Measurements from ENCODE around the gene LRRFIP1. TPM values are rescaled to one million over a fixed set of nuclear protein-coding genes. Genes with fewer than 3 reads are reported as not detected.

LRRFIP1 gene
- polyA plus RNA-seq, 1 of the 3 experiments (the other 2 are of a cell fraction): 47.3 TPM

DNA sequence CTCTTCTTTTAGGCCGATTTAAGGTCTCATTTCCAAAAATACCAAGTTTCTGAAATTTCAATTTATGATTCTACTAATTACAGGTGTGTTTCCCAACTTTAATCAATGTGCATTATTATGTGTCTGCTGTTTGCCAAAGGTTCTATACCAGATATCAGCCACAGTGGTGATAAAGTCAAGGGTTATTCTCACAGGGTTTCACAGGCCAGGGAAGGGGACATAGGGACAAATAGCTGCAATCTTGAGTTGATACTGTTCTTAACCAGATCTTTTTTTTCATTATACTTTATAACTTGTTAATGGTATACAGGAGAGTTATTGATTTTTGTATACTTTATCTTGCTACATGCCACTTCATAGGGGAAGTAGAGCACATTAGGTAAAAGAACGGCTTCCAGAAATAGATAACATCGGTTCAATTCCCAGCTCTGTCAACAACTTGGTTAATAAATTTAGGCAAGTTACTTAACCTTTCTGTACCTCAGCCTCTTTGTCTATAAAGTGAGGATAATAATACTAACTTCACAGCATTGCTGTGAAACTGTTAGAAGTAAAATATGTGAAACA lies 200.1 kb downstream of the LRRFIP1 start:
- H3K4me1 ChIP-seq (ENCODE audit: control insufficient read depth in 1 of 2, insufficient read depth in 2 of 2, low read depth in 1 of 2, low read length in 1 of 2): no peaks in the 10 kb centered on the region; a peak in 1 of 4 replicates
- H3K27ac ChIP-seq (ENCODE audit: low read depth in 2 of 2, low read length in 1 of 2): no peak overlapping the region
- H3K9me3 ChIP-seq: no peaks in the 10 kb centered on the region
- no peak for DNase-seq
- 85% methylated on average over 3 of the region's 3 CpGs for WGBS (ENCODE audit: low lambda C conversion rate)
- H3K79me2 ChIP-seq (ENCODE audit: insufficient read depth): no peaks in the 10 kb centered on the region
- H3K27me3 ChIP-seq (ENCODE audit: insufficient read depth): no peaks in the 10 kb centered on the region
- ChIA-PET CTCF (interaction anchor here (0.6 to 1.9 kb wide), 6 partner anchors 9 to 436 kb away, joined by 3 to 5 read pairs (median 4); no protein-coding TSS in a partner anchor), POLR2A (no interaction called here)
- H3K36me3 ChIP-seq (replicated peaks in 1 of 2; ENCODE audit: control insufficient read depth in 1 of 2, insufficient read depth in 2 of 2, low read length in 1 of 2): no peaks in the 10 kb centered on the region
- TF ChIP-seq NRF1 (IDR thresholded peaks at IDR 0.05; ENCODE audit: low read depth, low read length) (no peak), TCF12 (IDR thresholded peaks at IDR 0.05) (no peak), TEAD4 (IDR thresholded peaks at IDR 0.05; ENCODE audit: borderline replicate concordance, insufficient read depth) (no peak), GATA2 (CRISPR knock-in tag; IDR thresholded peaks at IDR 0.05) (no peak), CHD2 (IDR thresholded peaks at IDR 0.05; ENCODE audit: low read length, partially characterized antibody) (no peak), SMC3 (IDR thresholded peaks at IDR 0.05; ENCODE audit: low read depth, low read length) (no peak), SIN3A (IDR thresholded peaks at IDR 0.05; ENCODE audit: borderline replicate concordance, low read depth, low read length) (no peak), MXI1 (IDR thresholded peaks at IDR 0.05; ENCODE audit: low read depth, low read length) (no peak)
- TF ChIP-seq, protein P1, sequence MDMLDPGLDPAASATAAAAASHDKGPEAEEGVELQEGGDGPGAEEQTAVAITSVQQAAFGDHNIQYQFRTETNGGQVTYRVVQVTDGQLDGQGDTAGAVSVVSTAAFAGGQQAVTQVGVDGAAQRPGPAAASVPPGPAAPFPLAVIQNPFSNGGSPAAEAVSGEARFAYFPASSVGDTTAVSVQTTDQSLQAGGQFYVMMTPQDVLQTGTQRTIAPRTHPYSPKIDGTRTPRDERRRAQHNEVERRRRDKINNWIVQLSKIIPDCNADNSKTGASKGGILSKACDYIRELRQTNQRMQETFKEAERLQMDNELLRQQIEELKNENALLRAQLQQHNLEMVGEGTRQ (IDR thresholded peaks at IDR 0.05; ENCODE audit: borderline replicate concordance, low read depth, low read length): no peak
- TF ChIP-seq, protein P2, sequence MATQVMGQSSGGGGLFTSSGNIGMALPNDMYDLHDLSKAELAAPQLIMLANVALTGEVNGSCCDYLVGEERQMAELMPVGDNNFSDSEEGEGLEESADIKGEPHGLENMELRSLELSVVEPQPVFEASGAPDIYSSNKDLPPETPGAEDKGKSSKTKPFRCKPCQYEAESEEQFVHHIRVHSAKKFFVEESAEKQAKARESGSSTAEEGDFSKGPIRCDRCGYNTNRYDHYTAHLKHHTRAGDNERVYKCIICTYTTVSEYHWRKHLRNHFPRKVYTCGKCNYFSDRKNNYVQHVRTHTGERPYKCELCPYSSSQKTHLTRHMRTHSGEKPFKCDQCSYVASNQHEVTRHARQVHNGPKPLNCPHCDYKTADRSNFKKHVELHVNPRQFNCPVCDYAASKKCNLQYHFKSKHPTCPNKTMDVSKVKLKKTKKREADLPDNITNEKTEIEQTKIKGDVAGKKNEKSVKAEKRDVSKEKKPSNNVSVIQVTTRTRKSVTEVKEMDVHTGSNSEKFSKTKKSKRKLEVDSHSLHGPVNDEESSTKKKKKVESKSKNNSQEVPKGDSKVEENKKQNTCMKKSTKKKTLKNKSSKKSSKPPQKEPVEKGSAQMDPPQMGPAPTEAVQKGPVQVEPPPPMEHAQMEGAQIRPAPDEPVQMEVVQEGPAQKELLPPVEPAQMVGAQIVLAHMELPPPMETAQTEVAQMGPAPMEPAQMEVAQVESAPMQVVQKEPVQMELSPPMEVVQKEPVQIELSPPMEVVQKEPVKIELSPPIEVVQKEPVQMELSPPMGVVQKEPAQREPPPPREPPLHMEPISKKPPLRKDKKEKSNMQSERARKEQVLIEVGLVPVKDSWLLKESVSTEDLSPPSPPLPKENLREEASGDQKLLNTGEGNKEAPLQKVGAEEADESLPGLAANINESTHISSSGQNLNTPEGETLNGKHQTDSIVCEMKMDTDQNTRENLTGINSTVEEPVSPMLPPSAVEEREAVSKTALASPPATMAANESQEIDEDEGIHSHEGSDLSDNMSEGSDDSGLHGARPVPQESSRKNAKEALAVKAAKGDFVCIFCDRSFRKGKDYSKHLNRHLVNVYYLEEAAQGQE (IDR thresholded peaks at IDR 0.05; ENCODE audit: low read depth, low read length): no peak
- TF ChIP-seq, protein P3, sequence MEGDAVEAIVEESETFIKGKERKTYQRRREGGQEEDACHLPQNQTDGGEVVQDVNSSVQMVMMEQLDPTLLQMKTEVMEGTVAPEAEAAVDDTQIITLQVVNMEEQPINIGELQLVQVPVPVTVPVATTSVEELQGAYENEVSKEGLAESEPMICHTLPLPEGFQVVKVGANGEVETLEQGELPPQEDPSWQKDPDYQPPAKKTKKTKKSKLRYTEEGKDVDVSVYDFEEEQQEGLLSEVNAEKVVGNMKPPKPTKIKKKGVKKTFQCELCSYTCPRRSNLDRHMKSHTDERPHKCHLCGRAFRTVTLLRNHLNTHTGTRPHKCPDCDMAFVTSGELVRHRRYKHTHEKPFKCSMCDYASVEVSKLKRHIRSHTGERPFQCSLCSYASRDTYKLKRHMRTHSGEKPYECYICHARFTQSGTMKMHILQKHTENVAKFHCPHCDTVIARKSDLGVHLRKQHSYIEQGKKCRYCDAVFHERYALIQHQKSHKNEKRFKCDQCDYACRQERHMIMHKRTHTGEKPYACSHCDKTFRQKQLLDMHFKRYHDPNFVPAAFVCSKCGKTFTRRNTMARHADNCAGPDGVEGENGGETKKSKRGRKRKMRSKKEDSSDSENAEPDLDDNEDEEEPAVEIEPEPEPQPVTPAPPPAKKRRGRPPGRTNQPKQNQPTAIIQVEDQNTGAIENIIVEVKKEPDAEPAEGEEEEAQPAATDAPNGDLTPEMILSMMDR (IDR thresholded peaks at IDR 0.05): no peak
- no peaks in the 10 kb centered on the region for H3F3A ChIP-seq (replicated peaks; ENCODE audit: insufficient read depth)
- H3K4me2 ChIP-seq: no peak overlapping the region
- H2AFZ ChIP-seq (ENCODE audit: low read depth): no peak overlapping the region
- 0 out of 2 replicates have a peak, but pooled peaks cover 2% of the 10 kb centered on the region for H3K9me2 ChIP-seq
- H4K20me1 ChIP-seq (ENCODE audit: insufficient read depth): no peaks in the 10 kb centered on the region
- H3K4me3 ChIP-seq (ENCODE audit: low read depth in 2 of 2, low read length in 1 of 2): no peak overlapping the region
- no peak overlapping the region for H3K9ac ChIP-seq

Other genes with a start within 250 kb of the LRRFIP1 start
- gene COL6A3, start 213.4 kb upstream of the LRRFIP1 start, polyA plus RNA-seq (2012; rRNA removed): 10.7 and 18.5 TPM in 2 replicates
- gene MLPH, start 140.3 kb upstream of the LRRFIP1 start, polyA plus RNA-seq (2012; rRNA removed): 84.8 and 93.6 TPM in 2 replicates
- not detected in 2 replicates for gene PRLH, start 61.0 kb upstream of the LRRFIP1 start, polyA plus RNA-seq (2012; rRNA removed)
- 0.10 and 0.19 TPM in 2 replicates for gene RAB17, start 36.9 kb upstream of the LRRFIP1 start, polyA plus RNA-seq (2012; rRNA removed)
- 0.30 and 0.34 TPM in 2 replicates for gene RBM44, start 171.2 kb downstream of the LRRFIP1 start, polyA plus RNA-seq (2012; rRNA removed)
- gene RAMP1, start 232.0 kb downstream of the LRRFIP1 start, polyA plus RNA-seq (2012; rRNA removed): 21.2 and 27.9 TPM in 2 replicates

All from SK-N-SH (cell line).